H1 (cell line): ENCODE data around the gene NASP. TPM values are rescaled to one million over a fixed set of nuclear protein-coding genes. Genes with fewer than 3 reads are reported as not detected.

Experiments used
- CTCF ChIA-PET: fragments of 300-600 bp; sonication (Branson Sonifier 250); formaldehyde crosslinking; loops from one replicate; lab custom pipeline; 2021; ENCODE audit not compliant: partially characterized antibody; lab: Charles Lee
- POLR2A ChIA-PET: fragments of 300-600 bp; sonication (Branson Sonifier 250); formaldehyde crosslinking; loops from one replicate; lab custom pipeline; 2021; ENCODE audit warnings: inconsistent platforms; ENCODE audit not compliant: partially characterized antibody; lab: Charles Lee
- DNase-seq, 2 experiments: peaks; one replicate each; pipeline versions ENCODE4 v3.0.0 to v3.0.0-alpha.2; 2010 to 2022; ENCODE audit warnings: low spot score in 2 of 2, low read depth in 1 of 2, mixed read lengths in 1 of 2
- FAIRE-seq: peaks from 2 replicates; lab custom pipeline; 2011; peaks lifted over from hg19 to GRCh38; lab: Jason Lieb, UNC
- H2AFZ ChIP-seq: 2 replicates; pipeline ENCODE4 v1.8.1; 2012; ENCODE audit warnings: low read length, inconsistent platforms
- H2AK5ac ChIP-seq: 2 replicates; pipeline ENCODE4 v1.6.1; 2013; ENCODE audit warnings: low read depth, low read length
- H2BK120ac ChIP-seq: replicated peaks from 2 replicates; pipeline ENCODE3; 2013; ENCODE audit warnings: low read depth, low read length, inconsistent platforms
- H2BK12ac ChIP-seq: 2 replicates; pipeline ENCODE4 v1.6.1; 2013; ENCODE audit warnings: low read depth, low read length
- H2BK15ac ChIP-seq: 2 replicates; pipeline ENCODE4 v1.6.1; 2013; ENCODE audit warnings: low read length
- H2BK20ac ChIP-seq: 2 replicates; pipeline ENCODE4 v1.6.1; 2013; ENCODE audit warnings: low read length
- H2BK5ac ChIP-seq: 2 replicates; pipeline ENCODE4 v1.6.1; 2013; ENCODE audit warnings: low read depth, low read length
- H3K14ac ChIP-seq: 2 replicates; pipeline ENCODE4 v1.6.1; 2013; ENCODE audit warnings: inconsistent platforms; ENCODE audit not compliant: insufficient read length
- H3K18ac ChIP-seq: 2 replicates; pipeline ENCODE4 v1.6.1; 2013; ENCODE audit warnings: low read length; ENCODE audit errors: extremely low read depth
- H3K23ac ChIP-seq: 2 replicates; pipeline ENCODE4 v1.6.1; 2013; ENCODE audit warnings: inconsistent platforms; ENCODE audit not compliant: insufficient read length
- H3K23me2 ChIP-seq: 2 replicates; pipeline ENCODE4 v1.6.1; 2013; ENCODE audit warnings: low read depth, low read length
- H3K27ac ChIP-seq: 2 replicates; pipeline ENCODE4 v1.6.1; 2011; ENCODE audit warnings: low read depth, low read length, inconsistent platforms
- H3K27me3 ChIP-seq, 4 experiments: replicated peaks in 1 of 4; 1 replicate in 1 of 4; 2 replicates in 3 of 4; pipeline versions ENCODE4 v1.6.1 to v1.8.1; 2011 to 2013; ENCODE audit warnings: low read length in 3 of 4, mild to moderate bottlenecking in 3 of 4, inconsistent platforms in 2 of 4, mixed read lengths in 2 of 4, moderate library complexity in 1 of 4; ENCODE audit not compliant: control insufficient read depth in 3 of 4, insufficient read depth in 3 of 4; ENCODE audit errors: extremely low read depth in 1 of 4
- H3K36me3 ChIP-seq, 4 experiments: 2 replicates each; pipeline versions ENCODE4 v1.6.1 to v1.8.1; 2011 to 2013; ENCODE audit warnings: mild to moderate bottlenecking in 4 of 4, low read length in 3 of 4, moderate library complexity in 2 of 4, control low read depth in 1 of 4, inconsistent platforms in 1 of 4; ENCODE audit not compliant: insufficient read depth in 4 of 4, control insufficient read depth in 2 of 4
- H3K4ac ChIP-seq: replicated peaks from 2 replicates; pipeline ENCODE3; 2013; ENCODE audit warnings: low read length, low read depth, mixed read lengths, inconsistent platforms; ENCODE audit not compliant: insufficient read length
- H3K4me1 ChIP-seq, 4 experiments: replicated peaks in 1 of 4; 1 replicate in 1 of 4; 2 replicates in 3 of 4; pipeline versions ENCODE4 v1.6.1 to v1.8.1; 2011 to 2013; ENCODE audit warnings: low read length in 3 of 4, inconsistent platforms in 2 of 4, mixed read lengths in 1 of 4; ENCODE audit not compliant: insufficient read depth in 4 of 4, control insufficient read depth in 3 of 4
- H3K4me2 ChIP-seq, 2 experiments: 2 replicates each; pipeline versions ENCODE4 v1.6.1 to v1.8.1; 2011 to 2013; ENCODE audit warnings: low read depth in 2 of 2, low read length in 2 of 2, control low read depth in 1 of 2, inconsistent platforms in 1 of 2, mild to moderate bottlenecking in 1 of 2; ENCODE audit not compliant: insufficient read depth in 1 of 2
- H3K4me3 ChIP-seq, 4 experiments: fragments of 200-600, 300-600 bp in 1 of 4; sonication (generic), shearing (Covaris generic), sonication (Bioruptor Twin) in 1 of 4; 2 replicates each; pipeline versions ENCODE4 v1.5.1 to v1.8.1; 2011 to 2016; ENCODE audit warnings: low read length in 4 of 4, low read depth in 3 of 4, control low read depth in 2 of 4, inconsistent platforms in 2 of 4, mild to moderate bottlenecking in 2 of 4, mixed read lengths in 1 of 4, moderate library complexity in 1 of 4; ENCODE audit not compliant: insufficient read depth in 2 of 4; ENCODE audit errors: extremely low read depth in 1 of 4
- H3K56ac ChIP-seq: replicated peaks from 2 replicates; pipeline ENCODE3; 2013; ENCODE audit warnings: low read depth, mild to moderate bottlenecking, mixed read lengths, low read length, inconsistent platforms; ENCODE audit not compliant: insufficient read length
- H3K79me1 ChIP-seq: 2 replicates; pipeline ENCODE4 v1.6.1; 2013; ENCODE audit warnings: low read depth, low read length, control low read depth
- H3K79me2 ChIP-seq, 2 experiments: 2 replicates each; pipeline versions ENCODE4 v1.6.1 to v1.8.1; 2012 to 2013; ENCODE audit warnings: low read length in 2 of 2, mild to moderate bottlenecking in 2 of 2, inconsistent platforms in 1 of 2; ENCODE audit not compliant: insufficient read depth in 2 of 2, control insufficient read depth in 1 of 2
- H3K9ac ChIP-seq, 4 experiments: replicated peaks in 1 of 4; 1 replicate in 1 of 4; 2 replicates in 3 of 4; pipeline versions ENCODE4 v1.6.1 to v1.8.1; 2011 to 2013; ENCODE audit warnings: low read depth in 3 of 4, low read length in 3 of 4, control low read depth in 2 of 4, mild to moderate bottlenecking in 2 of 4, moderate library complexity in 2 of 4, inconsistent platforms in 1 of 4; ENCODE audit errors: extremely low read depth in 1 of 4
- H3K9me3 ChIP-seq, 2 experiments: 2 replicates each; pipeline versions ENCODE4 v1.6.1 to v1.8.1; 2012 to 2013; ENCODE audit warnings: mild to moderate bottlenecking in 2 of 2, moderate library complexity in 2 of 2, control low read depth in 1 of 2, inconsistent platforms in 1 of 2, low read depth in 1 of 2, low read length in 1 of 2, mixed read lengths in 1 of 2; ENCODE audit not compliant: insufficient read depth in 2 of 2
- H4K20me1 ChIP-seq, 2 experiments: replicated peaks in 1 of 2; 2 replicates each; pipeline versions ENCODE3 to v1.8.1; 2011 to 2013; ENCODE audit warnings: inconsistent platforms in 2 of 2, low read length in 2 of 2, mild to moderate bottlenecking in 1 of 2; ENCODE audit not compliant: insufficient read depth in 2 of 2, control insufficient read depth in 1 of 2
- H4K5ac ChIP-seq: 2 replicates; pipeline ENCODE4 v1.6.1; 2013; ENCODE audit warnings: low read length, low read depth, mixed read lengths, inconsistent platforms; ENCODE audit not compliant: insufficient read length
- H4K8ac ChIP-seq: 2 replicates; pipeline ENCODE4 v1.8.0; 2013; ENCODE audit warnings: mild to moderate bottlenecking, moderate library complexity, low read length, inconsistent platforms; ENCODE audit not compliant: insufficient read depth; ENCODE audit errors: extremely low read depth
- H4K91ac ChIP-seq: replicated peaks from 2 replicates; pipeline ENCODE3; 2013; ENCODE audit warnings: low read length, mixed read lengths, inconsistent platforms; ENCODE audit not compliant: insufficient read length
- CTBP2 ChIP-seq: IDR thresholded peaks from 2 replicates; pipeline ENCODE4 v1.7.0; 2011; ENCODE audit warnings: borderline replicate concordance, mild to moderate bottlenecking, moderate library complexity, mixed read lengths, low read length; ENCODE audit not compliant: insufficient read depth, insufficient read length
- POLR2AphosphoS5 ChIP-seq: IDR thresholded peaks from 2 replicates; pipeline ENCODE4 v1.6.1; 2011; ENCODE audit warnings: low read depth, low read length
- SAP30 ChIP-seq: fragments of 300-600 bp; sonication (generic); IDR thresholded peaks from 2 replicates; pipeline ENCODE4 v1.7.1; 2012; ENCODE audit warnings: low read length, moderate library complexity, mild to moderate bottlenecking, inconsistent platforms; ENCODE audit not compliant: insufficient read depth, insufficient replicate concordance
- WGBS, 2 experiments: shearing (Covaris generic) in 1 of 2; methylation state at CpG; one replicate each; pipeline versions ENCODE4 v1.1.6 to v1.1.7; 2013 to 2015; ENCODE audit warnings: low lambda C conversion rate in 2 of 2, mixed read lengths in 2 of 2, inconsistent platforms in 1 of 2, low coverage in 1 of 2, missing lambda C conversion rate in 1 of 2; ENCODE audit not compliant: insufficient replicate concordance in 2 of 2, insufficient coverage in 1 of 2, insufficient read length in 1 of 2; ENCODE audit errors: extremely low coverage in 1 of 2, missing lambda C conversion rate in 1 of 2; 5-methylcytosine and 5-hydroxymethylcytosine counted together
- polyA plus RNA-seq, 7 experiments: library from polyadenylated mRNA; depleted of rRNA in 3 of 7; stranded (reverse) in 5 of 7; unstranded in 2 of 7; fragments of >200 nt in 5 of 7; fragments of 200-250 nt in 2 of 7; gene quantifications; 1 replicate in 5 of 7; 2 replicates in 1 of 7; 4 replicates in 1 of 7; pipeline versions ENCODE4 v1.2.1 to v1.2.3, GENCODE V29; 2011 to 2013; ENCODE audit warnings: missing spikeins in 2 of 7, mixed read lengths in 2 of 7
- total RNA-seq: library from RNA; stranded (reverse); fragmentation: NEBNext Ultra II Directional; extraction: Animal tissue kit (Norgen Biotek cat#: 25700); gene quantifications from 2 replicates; pipeline ENCODE4 v1.2.1, GENCODE V29; 2021

Gene NASP
- total and polyA plus RNA-seq, 2 of the 8 experiments (the other 6 are each of a cell fraction or from before 2014, with no cell fraction given): 263 to 647 TPM

DNA sequence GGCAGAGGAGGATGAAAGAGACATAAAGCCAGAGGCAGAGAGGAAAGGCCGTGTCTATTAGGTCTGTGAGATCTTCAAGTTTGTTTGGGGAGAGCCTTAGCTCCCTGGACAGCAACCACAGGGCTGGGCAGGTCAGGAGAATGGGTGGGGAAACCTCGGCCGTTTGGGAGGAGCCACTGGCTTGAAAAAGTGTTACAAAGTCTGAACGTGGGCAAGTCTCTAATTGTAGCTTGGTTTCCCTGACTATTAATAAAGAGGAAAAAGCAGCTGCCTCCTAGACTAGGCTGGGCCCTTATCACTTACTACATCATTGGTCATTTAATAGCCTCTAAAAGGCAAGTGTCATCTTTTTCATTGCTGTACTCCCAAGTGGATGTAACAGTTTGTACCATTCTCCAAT, 40.1 kb downstream of the NASP start, which contains the start of gene CCDC17:
CCDC17 (minus strand) TSS at position 83 of the 400 bp plus-strand sequence. CDS start 145 bp downstream, outside the sequence.
- H3K14ac ChIP-seq: no peak within 1 kb of the TSS
- no peaks in the 10 kb centered on the region for H3K79me2 ChIP-seq
- H4K91ac ChIP-seq: no peak within 1 kb of the TSS
- no peaks in the 10 kb centered on the region for H3K23me2 ChIP-seq
- no peak within 1 kb of the TSS for H3K23ac ChIP-seq
- no peak within 1 kb of the TSS for H2BK5ac ChIP-seq
- H3K4me3 ChIP-seq: no peak within 1 kb of the TSS
- H3K9me3 ChIP-seq: no peaks in the 10 kb centered on the region
- H3K18ac ChIP-seq: no peak within 1 kb of the TSS
- peaks cover 4 to 28% (median 13%) of the 10 kb centered on the region in 4 experiments; a peak in 7 of 8 replicates for H3K36me3 ChIP-seq
- H2BK20ac ChIP-seq: no peak within 1 kb of the TSS
- H4K5ac ChIP-seq: no peak within 1 kb of the TSS
- H3K4ac ChIP-seq: no peak within 1 kb of the TSS
- H2BK120ac ChIP-seq: no peak within 1 kb of the TSS
- H3K79me1 ChIP-seq: no peaks in the 10 kb centered on the region
- no peak for DNase-seq
- no peak within 1 kb of the TSS for H3K56ac ChIP-seq
- ChIA-PET POLR2A (interaction anchor here (0.5 to 6.0 kb wide), 9 partner anchors 8 to 103 kb away, joined by 3 to 47 read pairs (median 5); partner anchors contain the start of genes GPBP1L1 and NASP), CTCF (interaction anchor here (1.4 kb wide), 1 partner anchor 10 kb away, joined by 3 read pairs; no protein-coding TSS in a partner anchor)
- H2AFZ ChIP-seq: no peak within 1 kb of the TSS
- TF ChIP-seq CTBP2: no peak
- no peak for TF ChIP-seq SAP30
- TF ChIP-seq POLR2AphosphoS5: 0 out of 2 replicates have a peak, but pooled peaks have one; percentile 31
- H3K4me2 ChIP-seq: no peak within 1 kb of the TSS
- peak within 1 kb of the TSS; percentile 86; the same call in 1 of the 2 replicates for H4K8ac ChIP-seq
- 64% methylated on average over 4 of the region's 4 CpGs; no CpG with 5 or more reads in 1 of the 2 experiments for WGBS, 2 experiments
- H2BK12ac ChIP-seq: no peak within 1 kb of the TSS
- 0 out of 2 replicates have a peak within 1 kb of the TSS, but pooled peaks have one; percentile 34 for H3K27ac ChIP-seq
- H3K27me3 ChIP-seq: no peaks in the 10 kb centered on the region
- H2BK15ac ChIP-seq: no peak within 1 kb of the TSS
- no peak for FAIRE-seq
- H2AK5ac ChIP-seq: no peak within 1 kb of the TSS
- no peak within 1 kb of the TSS; a peak in 1 of 7 replicates for H3K9ac ChIP-seq
- H4K20me1 ChIP-seq: peaks cover 6% of the 10 kb centered on the region in 2 experiments
- H3K4me1 ChIP-seq: no peaks in the 10 kb centered on the region; a peak in 1 of 7 replicates
